Skeletal muscle cell (primary cell): Measurements from ENCODE around the gene CCDC38.

Source experiments
- DNase-seq: peaks from one replicate; pipeline ENCODE4 v3.0.0-alpha.2; 2010; ENCODE audit warnings: low read depth
- H3K4me3 ChIP-seq: 2 replicates; pipeline ENCODE4 v1.5.1; 2011; ENCODE audit warnings: low read depth, mild to moderate bottlenecking, control low read depth, low read length, moderate library complexity

The CCDC38 gene

GRCh38 chr12:95898081-95898480 lies 44.3 kb downstream of the CCDC38 start:
- H3K4me3 ChIP-seq, result no peak overlapping the region
- DNase-seq, result no peak

DNA sequence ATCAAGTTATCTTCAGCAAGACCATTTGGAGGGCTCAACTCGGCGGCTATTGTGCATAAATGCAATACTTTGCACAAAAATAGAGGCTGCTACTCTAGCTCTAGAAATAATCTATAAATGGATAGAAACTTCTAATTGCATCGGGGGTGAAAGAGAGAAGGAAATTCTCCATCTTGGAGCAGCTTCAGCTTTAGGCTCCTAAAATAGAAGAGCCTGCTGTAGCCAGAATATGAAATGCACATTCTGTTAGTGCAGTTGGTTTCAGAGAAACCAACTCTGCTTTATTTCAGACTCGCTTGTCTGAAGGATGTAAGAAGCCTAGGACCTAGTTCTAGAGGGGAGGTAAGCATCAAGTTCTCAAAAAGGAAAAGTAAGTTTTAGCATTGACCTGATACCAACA lies 45.6 kb downstream of the CCDC38 start:
- no peak for DNase-seq
- H3K4me3 ChIP-seq, result no peak overlapping the region

DNA sequence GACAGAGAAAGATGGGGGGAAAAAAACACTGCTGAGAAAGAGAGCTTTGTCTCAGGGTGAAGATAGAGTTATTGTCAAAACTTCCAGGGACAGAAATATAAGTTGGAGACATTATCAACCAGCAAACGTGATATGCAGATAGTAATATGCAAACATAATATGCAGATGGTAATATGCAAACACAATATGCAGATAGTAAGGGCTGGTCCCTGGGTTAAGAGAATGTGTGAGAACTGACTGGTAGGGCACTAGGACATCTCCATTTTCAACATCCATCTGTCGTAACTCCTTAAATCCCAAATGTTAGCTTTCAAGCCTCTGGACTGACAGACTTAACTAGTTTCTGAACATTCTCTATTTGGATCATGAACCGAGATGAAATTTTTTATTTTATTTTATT lies 51.5 kb downstream of the CCDC38 start:
- no peak for DNase-seq
- no peak overlapping the region for H3K4me3 ChIP-seq

DNA sequence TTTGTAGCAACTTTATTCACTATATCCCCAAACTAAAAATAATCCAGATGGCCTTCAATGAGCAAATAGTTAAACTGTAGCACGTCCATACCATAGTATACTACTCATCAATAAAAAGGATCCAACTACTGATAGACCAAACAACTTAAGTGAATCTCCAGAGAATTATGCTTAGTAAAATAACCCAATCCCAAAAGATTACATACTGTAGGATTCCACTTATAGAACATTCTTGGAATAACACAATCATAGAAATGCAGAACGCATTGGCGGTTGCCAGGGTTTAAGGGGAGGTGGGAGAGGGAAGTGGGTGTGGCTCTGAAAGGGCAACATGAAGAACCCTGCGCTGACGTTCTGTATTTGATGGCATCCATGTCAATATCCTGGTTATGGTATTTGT lies 55.1 kb downstream of the CCDC38 start:
- H3K4me3 ChIP-seq, result no peak overlapping the region
- no peak for DNase-seq

DNA sequence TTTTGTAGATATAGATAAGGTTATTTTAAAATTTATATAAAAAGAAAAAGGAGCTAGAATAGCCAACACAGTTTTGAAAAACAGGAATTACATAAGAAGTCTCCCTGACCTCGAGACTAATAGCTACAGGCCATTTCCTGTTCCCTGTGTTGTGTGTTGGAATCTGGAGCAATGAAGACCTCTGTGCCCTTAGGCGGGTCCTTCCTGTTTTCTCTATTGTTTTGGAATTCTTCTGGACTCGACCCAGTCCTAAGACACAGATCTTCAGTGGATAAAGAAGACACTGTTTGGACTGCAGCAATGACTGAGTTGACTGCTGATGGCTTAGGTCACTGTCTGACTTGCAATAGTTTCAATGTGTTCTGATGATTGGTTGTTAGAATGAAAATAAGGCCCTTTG lies 57.4 kb downstream of the CCDC38 start:
- no peak for DNase-seq
- no peak overlapping the region for H3K4me3 ChIP-seq

DNA sequence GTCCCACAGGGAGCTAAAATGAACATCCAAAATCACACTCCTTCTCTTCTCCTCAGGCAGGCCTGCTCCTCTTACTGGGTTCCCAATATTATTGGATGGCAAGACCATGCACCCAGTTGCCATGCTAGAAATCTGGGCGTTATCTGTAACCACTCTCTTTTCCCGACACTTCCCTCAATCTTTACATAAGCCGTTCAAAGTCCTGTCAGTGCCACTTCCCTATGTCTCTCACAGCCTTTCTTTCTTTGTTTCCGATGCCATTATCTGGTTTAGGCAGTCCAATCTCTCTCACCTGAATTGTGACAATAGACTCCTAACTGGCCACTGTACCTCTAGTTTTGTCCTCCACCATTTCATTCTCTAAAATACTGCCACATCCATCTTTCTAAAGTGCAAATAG lies 59.5 kb downstream of the CCDC38 start:
- no peak overlapping the region for H3K4me3 ChIP-seq
- no peak for DNase-seq

GRCh38 chr12:95882080-95882479 lies 60.3 kb downstream of the CCDC38 start:
- H3K4me3 ChIP-seq, result no peak overlapping the region
- DNase-seq, result peak; percentile 53

- no peak overlapping the region for H3K4me3 ChIP-seq
These were observed 61.0 kb downstream of the CCDC38 start for GRCh38 chr12:95881331-95881955.

GRCh38 chr12:95880895-95881294 lies 61.5 kb downstream of the CCDC38 start:
- no peak overlapping the region for H3K4me3 ChIP-seq
- DNase-seq, result no peak

More at GRCh38 chr12:95881331-95881955, 61.0 kb downstream of the CCDC38 start:
- DNase-seq, result peak; percentile 46

GRCh38 chr12:95877622-95878021 lies 64.8 kb downstream of the CCDC38 start:
- H3K4me3 ChIP-seq, result no peak overlapping the region
- no peak for DNase-seq

- no peak overlapping the region for H3K4me3 ChIP-seq
- no peak for DNase-seq
These were observed 68.0 kb downstream of the CCDC38 start for GRCh38 chr12:95874452-95874851.

- H3K4me3 ChIP-seq, result no peak overlapping the region
- no peak for DNase-seq
These were observed 71.5 kb downstream of the CCDC38 start for GRCh38 chr12:95870897-95871296.

DNA sequence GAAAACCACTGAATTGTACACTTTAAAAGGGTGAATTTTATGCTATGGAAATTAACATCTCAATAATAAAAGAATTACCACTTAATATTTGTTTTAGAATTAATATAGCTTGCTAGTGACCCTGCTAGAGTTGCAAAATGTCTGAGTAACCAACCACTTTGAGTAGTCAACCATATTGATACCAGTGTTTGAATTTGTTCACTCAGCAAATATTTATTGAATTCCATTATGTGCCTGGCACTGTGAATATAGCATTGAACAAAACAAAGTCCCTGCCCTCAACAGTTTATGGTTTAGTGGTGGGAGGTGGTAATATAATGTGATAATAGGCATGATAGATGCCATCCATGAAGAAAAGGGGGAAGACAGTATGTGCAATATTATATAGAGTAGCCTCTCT lies 79.1 kb downstream of the CCDC38 start:
- no peak for DNase-seq
- no peak overlapping the region for H3K4me3 ChIP-seq

DNA sequence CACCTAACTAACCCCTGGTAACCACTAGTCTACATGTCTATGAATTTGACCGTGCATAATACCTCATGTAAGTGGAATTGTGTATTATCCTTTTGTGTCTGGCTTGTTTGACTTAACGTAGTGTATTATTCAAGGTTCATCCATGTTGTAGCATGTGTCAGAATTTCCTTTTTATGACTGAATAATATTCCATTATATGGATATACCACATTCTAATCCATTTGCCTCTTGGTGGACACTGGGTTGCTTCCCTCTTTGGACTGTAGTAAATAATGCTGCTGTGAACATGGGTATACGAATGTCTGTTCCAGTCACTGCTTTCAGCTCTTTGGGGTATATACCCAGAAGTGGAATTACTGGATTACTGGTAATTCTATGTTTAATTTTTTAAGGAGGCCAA lies 80.4 kb downstream of the CCDC38 start:
- no peak for DNase-seq
- no peak overlapping the region for H3K4me3 ChIP-seq

DNA sequence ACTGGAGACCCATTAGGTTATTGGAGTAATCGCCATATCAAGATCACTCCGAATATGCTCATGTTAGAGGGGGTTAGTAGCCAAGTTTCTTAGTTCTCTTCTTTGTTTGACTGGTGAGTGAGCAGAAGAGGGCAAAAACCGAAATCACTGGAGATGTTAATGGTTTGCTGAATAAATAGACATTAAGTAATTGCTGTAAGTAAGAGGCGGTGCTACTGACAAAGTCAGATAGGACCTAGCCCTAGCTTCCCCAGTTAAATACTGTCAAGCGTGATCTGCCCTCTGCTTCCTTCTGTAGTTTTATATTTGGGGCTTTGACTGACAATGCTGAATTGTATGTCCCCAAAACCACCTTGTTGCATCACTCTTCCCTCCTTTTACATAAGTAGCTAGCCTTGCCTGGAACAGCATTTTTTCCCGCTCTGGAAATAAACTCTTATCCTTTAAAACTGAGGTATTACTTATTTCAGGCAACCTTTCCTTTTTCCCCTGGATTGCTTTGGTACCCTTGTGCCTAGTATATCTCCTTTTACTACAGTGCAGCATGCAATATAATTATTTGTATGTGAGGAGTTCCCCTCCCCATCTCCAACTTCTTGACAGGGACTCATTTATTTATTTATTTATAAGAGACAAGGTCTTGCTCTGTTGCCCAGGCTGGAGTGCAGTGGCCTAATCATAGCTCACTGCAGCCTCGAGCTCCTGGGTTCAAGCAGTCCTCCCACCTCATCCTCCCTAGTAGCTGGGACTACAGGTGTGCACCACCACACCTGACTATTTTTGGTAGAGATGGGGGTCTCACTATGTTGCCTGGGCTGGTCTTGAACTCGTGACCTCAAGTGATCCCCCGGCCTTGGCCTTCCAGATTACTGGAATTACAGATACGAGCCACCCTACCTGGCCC lies 82.2 kb downstream of the CCDC38 start:
- no peak for DNase-seq
- H3K4me3 ChIP-seq, result peak overlapping the region; percentile 75

- DNase-seq, result no peak
These were observed 83.0 kb downstream of the CCDC38 start for GRCh38 chr12:95859344-95859816.

GRCh38 chr12:95858451-95859343 lies 83.7 kb downstream of the CCDC38 start, which contains the start of gene SNRPF:
SNRPF (plus strand) TSS chr12:95858952; CDS start chr12:95859074, 122 bp downstream.
- peak within 1 kb of the TSS; percentile 75 for H3K4me3 ChIP-seq
- DNase-seq, result peak; percentile 93

More at GRCh38 chr12:95859344-95859816, 83.0 kb downstream of the CCDC38 start:
- H3K4me3 ChIP-seq, result peak overlapping the region; percentile 75

DNA sequence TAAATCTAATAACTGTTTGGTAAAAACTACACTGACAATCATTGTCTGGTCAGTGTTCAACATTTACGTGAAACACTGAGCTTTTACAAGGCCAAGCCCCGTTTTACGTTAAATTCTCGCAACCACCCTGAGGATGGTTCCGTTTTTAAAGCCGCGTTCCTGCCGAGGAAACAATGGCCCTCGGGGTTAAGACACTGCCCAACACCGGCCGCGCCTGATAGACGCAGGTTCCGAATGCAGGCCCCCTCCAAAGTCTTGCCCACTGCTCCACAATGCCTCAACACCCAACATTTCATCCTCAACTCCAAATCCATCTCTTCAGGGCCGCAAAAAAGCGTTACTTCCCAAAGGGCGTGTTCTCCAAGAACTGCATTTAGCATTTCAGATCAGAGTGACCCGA lies 84.6 kb downstream of the CCDC38 start:
- H3K4me3 ChIP-seq, result no peak overlapping the region

DNA sequence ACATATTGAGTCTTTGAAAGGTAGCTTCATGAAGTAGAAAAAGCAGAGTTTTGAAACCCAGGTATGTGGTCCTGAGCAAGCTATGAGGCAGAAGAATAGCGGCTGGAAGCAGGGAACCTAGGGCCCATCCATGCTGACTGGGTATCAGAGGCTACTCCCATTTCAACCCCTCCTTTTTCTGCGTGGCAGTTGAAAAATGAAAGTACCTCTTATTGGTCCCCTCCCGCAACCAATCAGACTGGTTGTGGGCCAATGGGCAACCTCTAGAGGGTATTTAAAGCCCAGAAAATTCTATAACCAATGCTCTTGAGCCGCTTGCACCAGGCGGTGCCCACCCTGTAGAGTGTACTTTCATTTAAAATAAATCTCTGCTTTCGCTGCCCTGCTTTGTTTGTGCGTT lies 85.3 kb downstream of the CCDC38 start:
- DNase-seq, result no peak
- no peak overlapping the region for H3K4me3 ChIP-seq

More for the DNA sequence above, 84.6 kb downstream of the CCDC38 start:
- DNase-seq, result no peak

- H3K4me3 ChIP-seq, result no peak overlapping the region
- DNase-seq, result no peak
These were observed 90.3 kb downstream of the CCDC38 start for GRCh38 chr12:95852133-95852532.
